ENCODE results near the gene CD44.

DNA sequence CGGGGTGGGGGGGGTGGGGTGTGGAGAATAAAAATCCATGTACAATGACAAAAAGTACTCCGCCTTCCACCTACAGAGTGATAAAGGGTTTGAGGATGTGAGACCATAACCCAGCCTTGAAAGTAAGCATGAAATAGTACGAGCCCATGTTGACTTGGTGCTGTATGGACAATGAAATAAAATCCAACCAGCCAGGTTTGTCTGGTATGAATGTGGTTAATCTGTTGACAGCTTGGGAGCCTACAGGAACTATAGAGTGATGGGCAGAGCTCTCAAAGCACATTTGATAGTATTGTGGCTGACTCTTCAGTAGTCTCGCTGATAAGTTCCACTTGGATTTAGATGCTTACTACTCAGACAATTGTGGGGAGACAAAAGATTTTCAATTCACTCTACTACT, 48.8 kb upstream of the CD44 start:
- TF ChIP-seq EZH2 (IDR thresholded peaks at IDR 0.05; ENCODE audit: borderline replicate concordance, low read length): no peak
- TF ChIP-seq, protein P1, sequence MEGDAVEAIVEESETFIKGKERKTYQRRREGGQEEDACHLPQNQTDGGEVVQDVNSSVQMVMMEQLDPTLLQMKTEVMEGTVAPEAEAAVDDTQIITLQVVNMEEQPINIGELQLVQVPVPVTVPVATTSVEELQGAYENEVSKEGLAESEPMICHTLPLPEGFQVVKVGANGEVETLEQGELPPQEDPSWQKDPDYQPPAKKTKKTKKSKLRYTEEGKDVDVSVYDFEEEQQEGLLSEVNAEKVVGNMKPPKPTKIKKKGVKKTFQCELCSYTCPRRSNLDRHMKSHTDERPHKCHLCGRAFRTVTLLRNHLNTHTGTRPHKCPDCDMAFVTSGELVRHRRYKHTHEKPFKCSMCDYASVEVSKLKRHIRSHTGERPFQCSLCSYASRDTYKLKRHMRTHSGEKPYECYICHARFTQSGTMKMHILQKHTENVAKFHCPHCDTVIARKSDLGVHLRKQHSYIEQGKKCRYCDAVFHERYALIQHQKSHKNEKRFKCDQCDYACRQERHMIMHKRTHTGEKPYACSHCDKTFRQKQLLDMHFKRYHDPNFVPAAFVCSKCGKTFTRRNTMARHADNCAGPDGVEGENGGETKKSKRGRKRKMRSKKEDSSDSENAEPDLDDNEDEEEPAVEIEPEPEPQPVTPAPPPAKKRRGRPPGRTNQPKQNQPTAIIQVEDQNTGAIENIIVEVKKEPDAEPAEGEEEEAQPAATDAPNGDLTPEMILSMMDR (IDR thresholded peaks at IDR 0.05; ENCODE audit: low read length): no peak
